SH-SY5Y (cell line): ENCODE results near the gene DRC3.

Experiments
- GATA2 ChIP-seq: IDR thresholded peaks from 2 replicates; pipeline ENCODE4 v1.6.1; 2011; ENCODE audit warnings: mild to moderate bottlenecking, low read depth, low read length
- GATA3 ChIP-seq: IDR thresholded peaks from 2 replicates; pipeline ENCODE4 v1.6.1; 2011; ENCODE audit warnings: low read depth, mild to moderate bottlenecking, low read length, moderate library complexity

Gene DRC3

DNA sequence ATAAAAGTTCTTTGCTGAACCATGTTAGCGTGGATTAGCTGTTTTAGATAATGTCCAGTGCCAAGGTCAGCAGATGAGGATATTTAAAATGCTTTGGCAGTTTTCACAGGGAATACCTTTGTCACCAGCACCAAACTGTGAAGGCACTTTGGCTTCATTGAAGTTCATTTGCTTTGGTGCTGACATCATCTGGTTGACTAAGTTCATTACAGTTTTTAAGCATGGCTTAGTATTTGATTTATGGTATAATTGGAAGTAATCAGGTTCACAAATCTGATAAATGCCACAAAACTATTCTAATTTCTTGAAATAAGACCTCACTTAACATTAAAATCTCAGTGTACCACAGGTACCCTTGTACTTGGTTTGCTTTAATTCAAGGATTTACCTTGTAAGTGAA lies 70.8 kb downstream of the DRC3 start:
- TF ChIP-seq GATA2 = no peak
- TF ChIP-seq GATA3 = no peak

GRCh38 chr17:18044609-18045008 lies 71.9 kb downstream of the DRC3 start:
- TF ChIP-seq GATA3 (no peak), GATA2 (no peak)

- TF ChIP-seq GATA3 = no peak
- TF ChIP-seq GATA2 = no peak
Measured at GRCh38 chr17:18045691-18046350, 73.2 kb downstream of the DRC3 start.

DNA sequence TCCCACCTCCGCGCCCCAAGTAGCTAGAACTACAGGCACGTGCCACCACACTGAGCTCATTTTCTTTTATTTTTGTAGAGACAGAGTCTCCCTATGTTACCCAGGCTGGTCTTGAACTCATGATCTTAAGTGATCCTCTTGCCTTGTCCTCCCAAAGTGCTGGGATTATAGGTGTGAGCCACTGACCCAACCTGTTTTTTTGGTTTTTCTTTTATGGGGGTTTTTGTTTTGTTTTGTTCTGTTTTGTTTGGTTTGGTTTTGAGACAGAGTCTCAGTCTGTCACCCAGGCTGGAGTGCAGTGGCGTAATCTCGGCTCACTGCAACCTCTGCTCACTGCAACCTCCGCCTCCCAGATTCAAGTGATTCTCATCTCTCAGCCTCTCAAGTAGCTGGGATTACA lies 82.9 kb downstream of the DRC3 start:
- TF ChIP-seq GATA2 (no peak), GATA3 (no peak)

GRCh38 chr17:18056214-18056613 lies 83.6 kb downstream of the DRC3 start:
- TF ChIP-seq GATA3 (no peak), GATA2 (no peak)

DNA sequence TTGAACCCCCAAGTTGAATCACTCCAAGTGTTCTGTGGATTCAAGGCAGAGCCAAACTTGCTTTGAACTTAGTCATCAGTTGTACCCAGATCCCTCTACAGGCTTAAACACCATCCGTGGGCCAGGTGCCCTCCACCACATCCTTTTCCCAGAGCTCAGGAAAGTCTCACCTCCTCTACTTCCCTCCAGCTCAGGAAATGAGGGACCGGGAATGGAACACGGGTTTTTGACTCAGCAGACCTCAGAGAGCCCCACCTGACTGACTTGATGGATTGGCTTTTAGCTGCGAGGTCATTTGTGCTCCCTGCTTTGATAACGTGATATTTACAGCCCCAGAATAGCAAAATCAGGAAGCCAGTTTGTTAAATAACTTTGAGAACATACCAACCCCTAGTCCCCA lies 86.6 kb downstream of the DRC3 start:
- TF ChIP-seq GATA3 (no peak), GATA2 (no peak)

DNA sequence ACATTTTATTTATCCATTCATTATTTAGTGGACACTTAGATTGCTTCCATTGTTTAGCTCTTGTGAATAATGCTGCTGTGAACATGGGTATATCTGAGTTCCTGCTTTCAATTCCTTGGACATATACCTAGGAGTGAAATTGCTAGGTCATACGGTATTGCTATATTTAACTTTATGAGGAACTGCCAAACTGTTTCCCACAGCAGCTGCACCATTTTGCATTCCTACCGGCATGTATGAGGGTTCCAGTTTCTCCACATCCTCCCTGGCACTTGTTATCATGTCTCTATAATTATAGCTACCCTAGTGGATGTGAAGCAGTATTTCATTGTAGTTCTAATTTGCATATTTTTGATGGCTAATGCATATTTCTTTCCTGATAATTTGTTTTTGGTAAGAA lies 91.4 kb downstream of the DRC3 start:
- TF ChIP-seq GATA2 (no peak), GATA3 (no peak)

DNA sequence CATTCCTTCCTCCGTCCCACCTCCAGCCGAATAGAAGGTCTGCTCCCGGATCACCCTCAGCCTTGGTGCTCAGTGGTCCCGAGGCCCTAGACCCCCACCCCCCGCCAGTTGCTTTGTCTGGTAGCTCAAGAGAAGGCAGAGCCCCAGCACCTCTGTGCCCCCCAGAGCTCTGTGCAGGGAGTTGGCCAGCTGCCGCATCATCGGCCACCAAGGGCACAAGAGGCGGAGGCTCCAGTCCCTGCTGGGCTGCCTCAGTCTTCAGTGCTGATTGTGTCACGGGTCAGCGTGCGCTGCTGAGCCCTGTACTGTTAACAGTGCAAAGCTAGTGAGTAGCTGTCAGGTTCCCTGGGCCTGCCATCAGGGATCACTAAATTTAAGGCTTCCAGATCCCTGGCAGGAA lies 92.9 kb downstream of the DRC3 start:
- TF ChIP-seq GATA2 (no peak), GATA3 (no peak)
